GM12891 (cell line): ENCODE results near the gene ARHGAP19.

ENCODE experiments used
- DNase-seq: peaks from one replicate; pipeline ENCODE4 v3.0.0; 2011; ENCODE audit warnings: low spot score; ENCODE audit not compliant: insufficient read length
- FAIRE-seq: peaks from 2 replicates; lab custom pipeline; 2011; peaks lifted over from hg19 to GRCh38; lab: Jason Lieb, UNC
- PAX5 ChIP-seq: IDR thresholded peaks from 2 replicates; pipeline ENCODE4 v1.6.1; 2011; ENCODE audit warnings: low read length, moderate library complexity, mild to moderate bottlenecking; ENCODE audit not compliant: insufficient read depth, severe bottlenecking
- POLR2A ChIP-seq: IDR thresholded peaks from 2 replicates; pipeline ENCODE4 v1.6.1; 2011; ENCODE audit warnings: low read depth, low read length, control low read depth
- POLR2AphosphoS5 ChIP-seq: IDR thresholded peaks from 2 replicates; pipeline ENCODE4 v1.6.1; 2011; ENCODE audit warnings: low read depth, low read length, control low read depth
- POU2F2 ChIP-seq: IDR thresholded peaks from 2 replicates; pipeline ENCODE4 v1.6.1; 2011; ENCODE audit warnings: low read depth, mild to moderate bottlenecking, control low read depth, low read length, moderate library complexity
- SPI1 ChIP-seq: IDR thresholded peaks from 2 replicates; pipeline ENCODE4 v1.6.1; 2011; ENCODE audit warnings: low read depth, low read length, control low read depth
- TAF1 ChIP-seq: IDR thresholded peaks from 2 replicates; pipeline ENCODE4 v1.6.1; 2011; ENCODE audit warnings: low read depth, low read length, control low read depth

ARHGAP19 gene

GRCh38 chr10:97217299-97217698 lies 75.1 kb downstream of the ARHGAP19 start:
- TF ChIP-seq SPI1 (no peak), POLR2AphosphoS5 (no peak), TAF1 (no peak), POLR2A (no peak), POU2F2 (no peak), PAX5 (no peak)
- DNase-seq (no peak), FAIRE-seq (no peak)

GRCh38 chr10:97215619-97216260 lies 76.7 kb downstream of the ARHGAP19 start:
- no peak for TF ChIP-seq POU2F2
- TF ChIP-seq PAX5, result no peak
- TF ChIP-seq POLR2A, result no peak
- no peak for TF ChIP-seq POLR2AphosphoS5
- no peak for TF ChIP-seq SPI1
- no peak for TF ChIP-seq TAF1
- no peak for FAIRE-seq

GRCh38 chr10:97213431-97213830 lies 79.0 kb downstream of the ARHGAP19 start:
- TF ChIP-seq SPI1, result no peak
- TF ChIP-seq PAX5, result no peak
- no peak for TF ChIP-seq POU2F2
- TF ChIP-seq TAF1, result no peak
- TF ChIP-seq POLR2A, result no peak
- TF ChIP-seq POLR2AphosphoS5, result no peak
- FAIRE-seq (no peak), DNase-seq (no peak)

More at GRCh38 chr10:97215619-97216260, 76.7 kb downstream of the ARHGAP19 start:
- DNase-seq, result no peak

GRCh38 chr10:97211229-97211628 lies 81.2 kb downstream of the ARHGAP19 start:
- no peak for TF ChIP-seq TAF1
- no peak for TF ChIP-seq POLR2AphosphoS5
- no peak for TF ChIP-seq SPI1
- no peak for TF ChIP-seq POU2F2
- no peak for DNase-seq
- no peak for FAIRE-seq

- FAIRE-seq (peak; percentile 78), DNase-seq (peak; percentile 55)
- TF ChIP-seq POLR2A (no peak), POU2F2 (no peak), POLR2AphosphoS5 (no peak), TAF1 (no peak), SPI1 (no peak), PAX5 (no peak)
These were observed 81.9 kb downstream of the ARHGAP19 start for GRCh38 chr10:97210543-97210960.

GRCh38 chr10:97207756-97208346 lies 84.6 kb downstream of the ARHGAP19 start:
- TF ChIP-seq POLR2A, result no peak
- FAIRE-seq (no peak), DNase-seq (no peak)

GRCh38 chr10:97207131-97207530 lies 85.3 kb downstream of the ARHGAP19 start:
- FAIRE-seq (no peak), DNase-seq (no peak)
- no peak for TF ChIP-seq POU2F2
- no peak for TF ChIP-seq SPI1
- TF ChIP-seq TAF1, result no peak
- no peak for TF ChIP-seq PAX5
- no peak for TF ChIP-seq POLR2A

- DNase-seq, result no peak
- FAIRE-seq, result no peak
- no peak for TF ChIP-seq POLR2A
- TF ChIP-seq TAF1, result no peak
- no peak for TF ChIP-seq PAX5
- no peak for TF ChIP-seq SPI1
- no peak for TF ChIP-seq POLR2AphosphoS5
- no peak for TF ChIP-seq POU2F2
These were observed 87.4 kb downstream of the ARHGAP19 start for GRCh38 chr10:97204826-97205679.

GRCh38 chr10:97203220-97203619 lies 89.2 kb downstream of the ARHGAP19 start:
- FAIRE-seq, result no peak

GRCh38 chr10:97200616-97201015 lies 91.8 kb downstream of the ARHGAP19 start:
- peak; percentile 97 for FAIRE-seq

More at GRCh38 chr10:97203220-97203619, 89.2 kb downstream of the ARHGAP19 start:
- DNase-seq, result no peak
- TF ChIP-seq POLR2AphosphoS5 (no peak), POLR2A (no peak), PAX5 (no peak), POU2F2 (no peak)

More at GRCh38 chr10:97200616-97201015, 91.8 kb downstream of the ARHGAP19 start:
- peak; percentile 72 for TF ChIP-seq PAX5
- TF ChIP-seq POU2F2, result no peak
- DNase-seq, result no peak
